ENCODE measurements around the gene WFDC12.

Gene WFDC12

DNA sequence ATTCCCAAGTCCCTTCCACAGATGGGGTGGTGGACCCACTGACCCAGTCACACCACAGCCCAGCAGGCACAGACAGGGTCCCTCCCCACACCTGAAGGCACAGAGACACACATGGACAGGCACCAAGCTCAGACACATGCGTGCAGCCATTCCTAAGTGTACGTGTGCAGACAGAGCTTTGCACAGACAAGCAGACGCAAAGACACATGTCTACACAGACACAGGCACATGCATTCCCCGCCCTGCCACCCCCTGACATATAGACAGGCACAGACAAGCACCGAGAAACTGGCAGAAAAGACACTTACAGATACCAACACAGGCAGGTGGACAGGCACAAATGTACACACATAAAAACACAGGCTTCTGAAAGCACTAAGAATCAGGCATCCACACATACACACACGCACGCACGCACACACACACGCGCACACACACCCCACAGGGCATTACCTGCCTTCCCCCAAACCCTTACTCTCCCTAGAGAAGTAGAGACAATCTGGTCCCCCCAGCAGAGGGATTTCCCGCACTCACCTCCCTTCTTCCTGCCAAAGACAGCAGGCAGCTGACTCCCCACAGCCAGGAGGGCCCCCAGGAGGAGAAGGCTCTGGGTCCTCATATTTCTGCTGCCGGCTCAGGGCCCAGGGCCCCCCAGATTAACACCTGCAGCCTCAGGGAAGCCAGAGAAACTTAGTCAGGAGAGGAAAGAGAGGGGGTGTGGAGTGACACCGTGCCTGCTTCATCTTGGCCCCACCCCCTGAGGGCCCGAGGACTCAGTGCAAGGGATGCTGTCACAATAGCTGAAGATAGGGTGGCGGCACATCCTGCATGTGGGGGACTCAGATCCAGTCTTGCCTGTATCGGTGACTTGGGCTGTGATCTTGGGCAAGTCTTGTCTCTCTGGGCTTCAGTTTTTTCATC, 9.5 kb downstream of the WFDC12 start, which contains the start of gene WFDC5:
WFDC5 (minus strand) TSS at position 710 of the 921 bp plus-strand sequence; CDS start at position 619, 91 bp downstream.
- no peak for DNase-seq

DNA sequence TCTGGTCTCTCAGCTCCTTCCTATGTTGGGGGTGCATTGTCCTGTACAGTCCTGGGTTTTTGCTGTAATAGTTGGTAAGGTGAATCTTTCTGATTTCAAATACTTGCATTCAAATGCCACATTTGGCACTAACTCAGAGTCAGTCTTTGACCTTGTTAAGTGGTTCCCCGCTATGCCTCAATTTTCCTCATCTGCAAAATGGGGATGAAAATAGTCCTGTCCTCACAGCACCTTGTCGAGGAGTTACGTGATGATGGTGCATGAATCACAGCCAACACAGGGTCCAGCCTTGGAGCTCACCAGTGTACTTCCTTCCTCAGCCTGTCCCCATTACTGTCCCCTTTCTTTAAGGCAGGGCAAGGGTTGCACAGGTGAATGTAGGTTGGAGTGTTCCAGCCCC, 10.4 kb downstream of the WFDC12 start:
- DNase-seq = no peak

DNA sequence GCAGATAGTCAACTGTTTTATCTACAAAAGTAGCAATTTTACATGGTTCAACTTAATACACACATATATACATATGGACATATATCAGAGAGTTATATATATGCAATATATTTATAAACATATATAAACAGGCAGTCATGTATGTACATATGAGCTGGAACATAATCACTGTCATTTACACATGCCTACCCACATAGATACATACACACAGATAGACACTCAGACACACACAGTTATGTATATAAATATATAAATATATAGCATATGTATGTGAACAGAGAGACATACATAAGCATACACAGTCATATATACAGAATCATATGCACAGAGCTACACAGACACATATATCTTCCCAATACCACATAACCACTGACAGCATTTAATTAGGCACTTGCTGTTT, 11.5 kb downstream of the WFDC12 start:
- DNase-seq = no peak

DNA sequence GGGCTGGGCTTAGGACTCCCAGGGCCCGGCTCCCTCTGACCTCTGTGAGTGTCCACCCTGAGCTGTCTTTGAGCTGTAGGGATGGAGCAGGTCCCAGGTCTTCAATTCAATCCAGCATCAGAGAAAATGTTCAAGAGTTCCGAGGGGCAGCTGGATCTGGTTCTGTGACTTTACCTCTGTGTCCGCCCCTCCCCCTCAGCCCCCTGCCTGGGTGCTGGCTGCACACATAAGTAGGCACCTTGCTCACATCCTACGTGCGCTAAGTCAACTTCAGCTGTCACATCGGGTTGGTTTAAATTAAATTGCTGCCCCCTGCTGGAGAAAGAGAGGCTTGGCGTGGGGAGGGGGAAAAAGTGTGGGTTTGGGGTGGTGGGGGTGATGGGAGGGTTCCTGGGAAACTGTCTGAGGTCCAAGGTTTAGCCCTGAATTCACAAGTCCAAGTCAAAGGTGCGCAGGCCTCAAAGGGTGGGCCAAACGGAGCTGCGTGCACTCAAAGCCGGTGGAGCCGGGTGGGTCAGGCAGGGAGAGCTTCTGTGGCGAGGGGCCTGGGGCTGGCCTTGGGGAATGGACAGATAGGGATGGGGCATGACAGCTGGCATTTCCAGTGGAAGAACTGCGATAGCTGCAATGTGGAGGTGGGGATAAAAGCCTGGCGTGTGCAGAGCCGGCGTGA, 12.3 kb downstream of the WFDC12 start:
- no peak for DNase-seq

DNA sequence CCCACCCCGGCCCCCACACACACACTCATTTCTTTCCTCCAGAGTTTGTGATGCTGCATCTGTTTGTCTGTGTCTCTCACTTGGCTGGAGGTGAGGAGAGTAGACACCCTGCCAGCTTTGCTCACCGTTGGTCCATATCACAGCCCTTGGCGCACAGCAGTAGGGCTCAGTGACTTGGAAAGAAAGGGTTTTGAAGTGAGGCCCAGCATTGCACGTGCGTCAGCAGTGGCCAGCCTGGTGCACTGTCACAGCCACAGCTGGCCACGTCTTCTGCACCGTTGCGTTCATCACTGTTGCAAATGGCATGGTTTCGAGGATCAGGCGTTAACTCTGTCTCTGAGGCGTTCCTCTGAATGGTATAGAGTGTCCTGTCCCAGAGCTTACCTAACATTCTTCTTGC, 13.0 kb downstream of the WFDC12 start:
- no peak for DNase-seq

DNA sequence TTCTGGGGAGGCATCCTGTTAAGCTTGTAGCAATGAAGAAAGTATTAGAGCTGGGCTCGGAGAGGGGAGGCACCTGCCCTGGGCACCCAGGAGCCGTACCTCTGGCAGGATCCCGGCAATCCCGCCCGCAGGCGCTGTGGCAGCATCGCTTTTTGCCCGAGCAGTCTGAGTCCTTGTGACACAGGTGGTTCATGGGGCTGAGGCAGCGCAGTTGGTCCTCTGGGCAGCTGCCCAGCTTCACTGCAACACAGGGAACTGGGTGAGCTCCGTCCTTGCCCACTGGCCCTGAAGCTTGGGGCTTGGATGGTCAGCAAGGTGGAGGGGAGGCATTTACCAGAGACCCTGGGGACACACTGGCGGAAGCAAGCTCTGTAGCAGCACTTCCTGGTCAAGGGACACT, 14.0 kb downstream of the WFDC12 start:
- DNase-seq = no peak

DNA sequence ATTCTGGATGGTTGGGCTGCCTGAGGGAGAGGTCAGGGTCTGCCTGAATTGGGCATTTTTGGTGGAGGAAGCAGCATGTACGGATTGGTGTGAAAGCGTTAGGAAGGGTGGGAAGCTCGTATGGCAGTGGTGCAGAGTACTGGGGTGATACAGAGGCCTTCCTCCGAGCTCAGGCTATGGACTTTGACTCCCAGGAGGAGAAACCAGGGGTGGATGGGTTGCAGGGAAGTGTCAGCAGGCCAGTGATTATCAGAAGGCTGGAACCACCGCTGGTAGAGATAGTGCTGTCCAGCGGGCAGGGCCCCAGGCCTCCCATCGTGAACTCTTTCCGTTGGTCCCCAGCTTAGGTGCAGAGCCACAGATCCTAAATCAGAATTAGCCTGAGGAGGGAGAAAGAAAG, 14.6 kb downstream of the WFDC12 start:
- DNase-seq = no peak

DNA sequence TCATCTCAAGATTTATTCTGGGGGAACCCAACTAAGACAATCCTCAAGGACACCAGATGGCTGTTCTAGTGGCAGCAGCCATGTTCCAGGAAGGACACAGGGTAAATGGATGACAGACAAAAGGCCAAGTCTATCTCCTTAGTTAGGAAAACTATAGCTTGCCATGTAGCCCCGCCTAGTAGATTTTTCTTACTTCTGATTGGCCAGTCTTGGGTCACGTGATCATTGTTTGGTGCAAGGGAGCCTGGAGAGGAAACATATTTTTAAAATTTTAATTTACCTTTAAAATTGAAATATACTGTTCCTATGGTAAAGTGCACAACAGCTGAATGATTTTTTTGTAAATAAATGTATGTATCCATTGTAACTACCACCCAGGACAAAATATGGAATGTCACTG, 18.9 kb downstream of the WFDC12 start:
- no peak for DNase-seq

DNA sequence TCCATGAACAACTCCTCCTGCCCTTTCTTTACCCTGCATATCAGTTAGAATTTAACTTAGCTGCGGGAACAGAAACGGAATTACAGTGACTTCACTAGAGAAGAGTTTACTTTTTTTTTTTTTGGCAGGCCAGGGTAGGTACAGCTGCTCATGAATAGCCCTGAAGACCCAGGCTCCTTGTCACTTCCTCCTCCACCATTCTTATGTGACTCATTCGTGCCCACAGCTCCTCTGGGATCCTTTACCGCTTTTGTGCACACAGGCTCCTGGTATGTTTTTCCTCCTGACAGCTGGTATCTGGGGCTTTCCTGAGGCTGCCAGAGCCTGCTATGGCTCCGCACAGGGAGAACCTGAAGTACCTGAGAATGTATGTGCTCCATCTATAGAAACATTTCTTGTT, 19.5 kb downstream of the WFDC12 start:
- DNase-seq = no peak

DNA sequence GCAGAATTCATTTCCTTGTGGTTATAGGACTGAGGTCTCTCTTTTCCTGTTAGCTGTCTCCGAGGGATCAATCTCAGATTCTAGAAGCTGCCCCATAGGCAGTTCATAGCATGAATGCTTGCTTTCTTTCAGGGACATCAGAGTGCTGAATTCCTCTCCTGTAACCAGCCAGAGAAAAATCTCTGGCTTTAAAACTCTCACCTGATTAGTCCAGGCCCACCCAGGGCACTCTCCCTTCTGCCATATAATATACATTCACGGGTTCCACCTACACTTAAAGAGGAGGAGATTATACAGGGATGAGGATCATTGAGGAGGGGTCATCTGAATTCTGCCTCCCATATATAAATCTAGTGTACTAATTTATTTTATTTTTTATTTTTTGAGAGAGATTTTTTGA, 21.2 kb downstream of the WFDC12 start:
- no peak for DNase-seq

DNA sequence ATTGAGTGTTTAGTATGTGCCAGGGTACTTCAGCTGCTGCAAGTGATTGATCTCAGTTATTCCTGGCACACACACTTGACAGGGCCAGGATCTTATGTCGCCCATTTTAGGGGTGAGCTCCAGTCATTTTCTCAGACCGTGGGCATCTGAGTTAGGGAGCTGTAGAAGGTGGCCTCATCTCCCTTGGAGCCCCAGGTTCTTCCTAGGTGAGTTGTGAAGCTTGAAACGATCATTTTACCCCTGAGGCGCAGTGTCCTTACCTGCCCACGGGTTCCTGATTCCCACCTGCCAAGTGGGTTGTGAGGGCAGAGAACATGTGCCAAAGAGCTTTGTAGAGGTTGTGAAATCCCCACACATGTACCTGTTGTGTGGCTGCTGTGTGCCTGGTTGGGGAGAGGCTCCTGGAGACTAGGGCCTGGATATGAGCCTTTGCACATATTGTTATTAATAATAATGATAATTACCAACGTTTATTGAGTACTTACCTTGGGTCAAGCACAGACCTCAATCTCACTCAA, 22.9 kb downstream of the WFDC12 start:
- DNase-seq = no peak

DNA sequence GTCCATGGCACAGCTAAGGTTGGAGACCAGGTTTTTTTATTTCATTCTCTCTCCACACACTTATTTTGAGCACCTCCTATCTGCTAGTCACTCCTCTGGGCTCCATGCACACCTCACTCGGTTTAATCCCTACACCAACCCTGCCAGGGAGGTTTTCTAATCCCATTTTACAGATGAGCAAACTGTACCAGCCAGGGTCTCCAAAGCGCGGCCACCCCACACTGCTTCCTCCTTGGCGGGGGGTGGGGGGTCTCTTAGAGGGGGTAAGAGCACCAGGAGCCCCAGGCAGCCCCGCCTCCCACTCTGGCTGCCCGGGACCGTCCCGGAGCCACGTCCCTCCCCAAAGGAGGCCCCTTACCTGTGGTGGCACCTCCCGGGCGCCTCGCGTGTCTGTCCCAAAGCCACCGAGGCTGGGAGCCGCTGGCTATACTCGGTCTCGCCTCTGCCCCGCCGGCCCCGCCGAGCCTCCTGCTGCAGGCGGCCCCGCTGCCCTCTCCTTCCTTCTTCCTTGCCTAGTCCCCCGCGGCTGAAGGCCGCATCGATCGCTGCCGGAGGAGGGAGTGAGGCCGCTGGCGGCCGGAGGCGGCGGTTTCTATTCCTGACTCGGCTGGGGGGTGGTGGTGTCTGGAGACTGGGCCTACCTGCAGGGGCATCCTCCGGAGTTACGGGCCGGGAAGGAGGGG, 23.6 kb downstream of the WFDC12 start, which contains the start of gene KCNS1:
KCNS1 (minus strand) TSS at position 565 of the 683 bp plus-strand sequence. CDS start 1,891 bp downstream, outside the sequence.
- DNase-seq = no peak

DNA sequence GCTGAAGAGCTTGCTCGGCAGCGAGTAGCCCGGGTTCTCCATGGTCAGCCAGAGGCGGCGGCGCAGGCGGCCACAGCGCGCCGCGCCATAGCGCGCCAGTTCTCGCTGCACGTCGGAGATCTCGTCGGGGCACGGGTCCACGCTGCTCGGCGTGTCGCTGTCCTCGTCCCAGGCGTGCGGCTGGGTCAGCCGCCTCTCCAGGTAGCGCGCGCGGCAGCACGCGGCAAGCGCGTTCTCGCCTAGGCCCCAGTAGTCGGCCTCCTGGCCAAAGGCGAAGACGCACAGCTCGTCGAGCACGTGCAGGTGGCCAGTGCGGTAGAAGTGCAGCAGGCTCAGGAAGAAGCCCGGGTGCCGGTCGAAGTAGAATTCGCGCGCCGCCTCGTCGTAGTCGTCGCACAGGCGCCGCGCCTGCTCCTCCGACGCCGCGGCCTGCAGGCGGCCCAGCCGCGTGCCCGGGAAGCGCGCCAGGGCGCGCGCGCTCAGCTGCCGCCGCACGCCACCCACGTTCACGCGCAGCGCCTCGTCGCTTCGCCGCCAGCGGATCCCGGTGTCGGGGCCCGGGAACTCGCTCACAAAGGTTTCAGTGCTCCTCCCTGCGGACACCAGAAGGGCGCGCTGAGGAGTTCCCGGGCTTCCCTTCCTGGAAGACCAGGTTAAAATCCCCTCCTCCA, 26.0 kb downstream of the WFDC12 start:
- no peak for DNase-seq

DNA sequence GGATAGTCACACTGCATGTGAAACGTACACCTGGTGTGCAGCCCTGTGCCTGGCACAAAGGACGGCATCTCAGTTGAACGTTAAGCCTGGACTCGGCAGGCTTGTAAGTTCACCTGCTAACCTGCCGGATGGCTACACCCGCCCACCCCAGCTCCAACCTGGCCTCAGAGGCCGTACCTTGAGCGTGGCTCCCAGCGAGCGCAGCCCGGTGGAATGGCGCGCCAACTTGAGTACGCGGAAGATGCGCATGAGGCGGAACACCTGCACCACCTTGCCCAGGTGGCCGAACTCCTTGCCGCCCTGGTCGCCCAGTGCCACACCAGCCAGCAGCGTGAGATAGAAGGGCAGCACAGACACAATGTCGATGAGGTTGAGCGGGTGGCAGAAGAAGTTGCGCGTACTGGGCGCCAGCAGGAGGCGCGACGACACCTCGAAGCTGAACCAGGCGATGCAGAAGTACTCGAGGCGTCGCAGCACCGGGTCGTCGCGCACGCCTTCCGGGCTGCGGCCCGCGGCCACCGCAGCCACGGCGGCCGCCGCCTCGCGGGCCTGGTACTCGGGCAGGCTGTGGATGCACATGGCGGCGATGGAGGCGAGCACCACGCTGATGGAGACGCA, 26.7 kb downstream of the WFDC12 start:
- no peak for DNase-seq

DNA sequence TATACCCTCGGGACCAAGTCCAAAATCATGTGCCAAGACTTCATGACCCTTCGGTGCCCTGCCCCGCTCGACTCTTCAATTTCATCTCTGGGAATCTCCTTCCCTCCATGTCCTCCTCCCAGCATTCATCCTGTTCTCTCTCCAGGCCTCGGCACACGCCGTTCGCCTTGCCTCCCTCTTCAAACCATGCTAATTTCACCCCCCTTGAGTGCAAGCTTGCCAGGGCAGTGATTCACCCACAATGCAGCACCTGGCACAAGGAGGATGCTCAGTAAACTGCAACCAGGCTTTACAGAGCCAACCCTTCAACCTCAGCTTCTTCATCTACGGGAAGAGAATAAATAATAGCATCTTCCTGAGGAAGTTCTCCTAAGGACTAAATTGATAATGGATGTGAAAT, 27.5 kb downstream of the WFDC12 start:
- no peak for DNase-seq

DNA sequence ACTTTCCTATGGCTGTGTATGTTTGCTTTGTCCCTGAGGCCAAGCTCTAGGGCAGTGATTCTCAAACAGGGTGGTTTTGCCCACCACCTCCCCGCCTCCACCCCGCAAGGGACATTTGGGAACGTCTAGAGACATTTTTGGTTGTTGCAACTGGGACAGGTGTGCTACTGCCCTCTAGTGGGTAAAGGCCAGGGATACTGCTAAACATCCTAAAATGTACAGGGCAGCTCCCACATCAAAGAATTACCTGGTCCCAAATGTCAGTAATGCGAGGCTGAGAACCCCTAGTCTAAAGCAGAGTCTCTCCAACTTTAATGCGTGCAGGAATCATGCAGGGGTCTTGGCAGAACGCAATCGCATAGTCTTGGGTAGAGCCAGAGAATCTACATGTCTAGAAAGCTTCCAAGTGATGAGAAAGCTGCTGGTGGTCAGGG, 28.4 kb downstream of the WFDC12 start:
- no peak for DNase-seq

DNA sequence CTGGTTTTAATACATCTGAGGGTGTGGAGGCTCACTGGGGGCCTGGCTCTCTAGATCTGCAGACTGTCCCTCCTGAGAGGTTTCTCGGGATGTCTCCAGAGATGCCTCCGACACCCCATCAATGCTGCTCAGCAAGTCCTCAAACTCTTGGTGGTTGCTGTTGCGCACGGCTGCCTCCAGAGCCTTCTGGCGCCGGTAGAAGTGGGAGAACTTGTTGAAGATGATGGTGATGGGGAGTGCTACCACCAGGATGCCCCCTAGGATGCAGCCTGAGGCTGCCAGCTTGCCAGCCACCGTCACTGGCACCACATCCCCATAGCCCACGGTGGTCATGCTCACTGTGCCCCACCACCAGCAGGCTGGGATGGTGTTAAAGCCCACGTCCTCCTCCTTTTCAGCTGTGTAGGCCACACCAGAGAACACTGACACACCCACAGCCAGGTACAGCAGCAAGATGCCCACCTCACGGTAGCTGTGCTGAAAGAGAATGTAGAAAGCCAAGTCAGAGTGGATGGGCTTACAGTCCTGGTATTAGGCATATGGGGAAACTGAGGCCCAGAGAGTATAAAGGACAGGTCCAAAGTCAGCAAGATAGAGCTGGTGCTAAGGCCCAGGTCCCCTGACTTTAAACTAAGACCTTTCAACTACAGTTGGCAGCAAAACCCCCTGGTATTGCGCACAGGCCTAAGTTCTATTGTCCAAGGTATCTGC, 29.2 kb downstream of the WFDC12 start:
- no peak for DNase-seq

DNA sequence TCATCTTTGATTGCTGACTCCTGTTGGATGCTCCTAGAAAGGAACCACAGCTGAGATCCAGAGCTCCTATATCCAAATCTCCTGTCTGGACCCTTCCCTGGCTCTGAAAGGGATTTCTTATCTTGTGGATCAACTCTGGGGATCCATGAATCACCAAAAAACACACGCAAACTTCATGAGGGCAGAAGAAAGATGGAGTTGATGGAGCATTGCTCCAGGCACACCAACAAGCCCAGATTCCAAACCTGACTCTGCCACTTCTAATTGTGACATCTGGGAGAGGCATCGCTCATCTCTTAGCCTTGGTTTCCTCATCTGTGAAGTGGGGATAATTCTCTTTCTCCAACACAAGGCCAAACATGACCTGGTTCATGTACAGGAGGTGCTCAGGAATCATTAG, 30.1 kb downstream of the WFDC12 start:
- no peak for DNase-seq

DNA sequence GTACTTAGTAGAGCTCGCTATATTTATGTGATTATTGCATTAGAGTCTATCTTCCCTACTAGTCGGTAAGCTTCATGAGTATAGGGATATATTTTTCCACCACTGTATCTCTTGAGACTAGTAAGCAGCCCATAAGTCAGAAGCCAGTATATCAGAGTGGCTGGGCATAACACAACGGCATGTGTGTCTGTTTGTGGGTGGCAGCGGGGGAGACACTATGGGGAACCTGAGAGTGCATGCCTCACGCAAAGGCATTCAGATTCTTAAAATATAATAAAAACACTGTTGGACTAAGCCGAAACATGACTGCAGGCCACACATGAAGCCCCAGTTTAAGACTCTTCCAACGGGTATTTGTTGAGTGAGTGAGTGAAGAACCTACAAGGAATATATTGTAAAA, 31.4 kb downstream of the WFDC12 start:
- DNase-seq = no peak

DNA sequence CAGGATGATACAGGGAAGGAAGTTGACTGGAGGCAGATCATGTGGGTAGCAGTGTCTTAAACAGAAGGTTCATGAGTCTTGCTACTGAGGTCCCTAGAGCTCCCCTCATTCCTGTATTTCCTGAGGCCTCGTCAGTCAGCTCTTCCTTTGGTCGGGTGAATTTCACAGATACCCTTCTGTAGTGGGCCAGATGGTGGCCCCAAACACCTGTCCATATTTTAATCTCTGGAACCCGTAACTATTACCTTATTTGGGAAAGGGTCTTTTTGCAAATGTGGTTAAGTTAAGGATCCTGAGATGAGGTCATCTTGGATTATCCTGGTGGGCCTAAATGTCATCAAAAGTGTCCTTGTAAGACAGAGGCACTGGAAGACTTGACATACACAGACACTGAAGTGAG, 32.9 kb downstream of the WFDC12 start:
- DNase-seq = no peak

DNA sequence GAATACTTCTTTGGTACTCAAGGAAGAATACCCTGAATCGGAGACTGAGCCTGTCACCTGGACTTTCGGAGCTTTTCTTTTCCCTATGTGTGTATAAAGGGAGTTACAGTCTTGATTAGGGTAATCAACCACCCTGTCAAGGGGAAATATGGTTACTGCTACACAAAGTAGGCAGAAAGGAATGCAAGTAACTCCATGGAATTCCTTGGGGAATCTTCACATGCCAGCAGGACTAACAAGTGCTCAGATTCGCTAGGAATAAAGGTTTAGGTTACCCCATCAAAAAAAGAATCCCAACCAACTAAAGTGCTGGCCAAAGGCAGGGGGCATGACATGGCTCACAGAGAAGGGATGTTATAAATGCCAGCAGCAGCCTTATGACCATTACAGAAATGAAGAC, 33.8 kb downstream of the WFDC12 start:
- no peak for DNase-seq

DNA sequence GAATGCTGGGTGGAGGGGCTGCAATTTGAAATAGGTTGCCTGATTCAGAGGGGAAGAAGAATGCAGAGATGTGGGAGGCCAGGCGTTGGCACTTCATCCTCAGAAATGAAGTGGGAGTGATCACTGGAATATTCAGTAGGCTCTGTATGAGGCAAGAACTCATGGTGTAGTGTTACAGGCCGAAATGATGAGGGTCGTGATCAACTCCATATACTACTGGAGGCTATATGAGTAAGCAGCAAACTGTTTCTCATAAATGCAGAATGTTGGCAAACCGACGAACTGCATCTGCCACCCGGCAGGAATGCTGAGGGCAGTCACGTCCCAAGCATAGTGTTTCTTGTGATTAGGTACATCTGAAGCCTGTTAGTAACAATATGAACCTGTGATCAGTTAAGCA, 36.0 kb downstream of the WFDC12 start:
- DNase-seq = no peak
